DOHH2 (cell line): ENCODE measurements around the gene RPS2.

Source experiments
- CTCF ChIP-seq: fragments of 200-600 bp; sonication (generic); IDR thresholded peaks from one replicate; pipeline ENCODE4 v1.5.1; 2014; ENCODE audit warnings: antibody characterized with exemption, mild to moderate bottlenecking, low read depth, low read length; ENCODE audit not compliant: poor library complexity, severe bottlenecking
- EZH2phosphoT487 ChIP-seq: fragments of 200-600 bp; sonication (generic); IDR thresholded peaks from 2 replicates; pipeline ENCODE4 v1.6.1; 2017; ENCODE audit warnings: borderline replicate concordance, mild to moderate bottlenecking, antibody characterized with exemption, low read length, moderate library complexity, mixed read lengths

- TF ChIP-seq CTCF (no peak), EZH2phosphoT487 (no peak)
Measured at GRCh38 chr16:1949507-1949906, 15.1 kb downstream of the RPS2 start.
